ENCODE data around the gene CACNA1C.

The CACNA1C gene

GRCh38 chr12:2654741-2655140 is 602.0 kb downstream of the CACNA1C start:
- no peak for TF ChIP-seq CTCF (IDR thresholded peaks at IDR 0.05; ENCODE audit: insufficient read depth, missing control alignments)
- FAIRE-seq, result no peak
- no peak for DNase-seq (ENCODE audit: insufficient read length, low spot score)

- no peak for TF ChIP-seq CTCF (IDR thresholded peaks at IDR 0.05; ENCODE audit: insufficient read depth, missing control alignments)
- FAIRE-seq (no peak), DNase-seq (ENCODE audit: insufficient read length, low spot score) (no peak)
These were observed 609.7 kb downstream of the CACNA1C start for GRCh38 chr12:2662524-2662923.

- FAIRE-seq, result no peak
- no peak for DNase-seq (ENCODE audit: insufficient read length, low spot score)
These were observed 612.2 kb downstream of the CACNA1C start for GRCh38 chr12:2664721-2665577.

GRCh38 chr12:2666411-2666810 is 613.6 kb downstream of the CACNA1C start:
- no peak for DNase-seq (ENCODE audit: insufficient read length, low spot score)
- no peak for FAIRE-seq
- TF ChIP-seq CTCF (IDR thresholded peaks at IDR 0.05; ENCODE audit: insufficient read depth, missing control alignments), result no peak

More at GRCh38 chr12:2664721-2665577, 612.2 kb downstream of the CACNA1C start:
- TF ChIP-seq CTCF (IDR thresholded peaks at IDR 0.05; ENCODE audit: insufficient read depth, missing control alignments), result no peak

GRCh38 chr12:2666846-2667245 is 614.1 kb downstream of the CACNA1C start:
- no peak for TF ChIP-seq CTCF (IDR thresholded peaks at IDR 0.05; ENCODE audit: insufficient read depth, missing control alignments)
- FAIRE-seq, result no peak
- DNase-seq (ENCODE audit: insufficient read length, low spot score), result no peak

- FAIRE-seq, result no peak
- no peak for TF ChIP-seq CTCF (IDR thresholded peaks at IDR 0.05; ENCODE audit: insufficient read depth, missing control alignments)
- no peak for DNase-seq (ENCODE audit: insufficient read length, low spot score)
These were observed 615.1 kb downstream of the CACNA1C start for GRCh38 chr12:2667716-2668440.

GRCh38 chr12:2668816-2669215 is 616.0 kb downstream of the CACNA1C start:
- DNase-seq (ENCODE audit: insufficient read length, low spot score) (no peak), FAIRE-seq (no peak)
- TF ChIP-seq CTCF (IDR thresholded peaks at IDR 0.05; ENCODE audit: insufficient read depth, missing control alignments), result no peak

Measured in D721Med (cell line).